ENCODE results near the gene OR4K15. TPM values are rescaled to one million over a fixed set of nuclear protein-coding genes. Genes with fewer than 3 reads are reported as not detected.

OR4K15 gene
- total and polyA plus RNA-seq, 2 donors from 2014 or later = not detected

DNA sequence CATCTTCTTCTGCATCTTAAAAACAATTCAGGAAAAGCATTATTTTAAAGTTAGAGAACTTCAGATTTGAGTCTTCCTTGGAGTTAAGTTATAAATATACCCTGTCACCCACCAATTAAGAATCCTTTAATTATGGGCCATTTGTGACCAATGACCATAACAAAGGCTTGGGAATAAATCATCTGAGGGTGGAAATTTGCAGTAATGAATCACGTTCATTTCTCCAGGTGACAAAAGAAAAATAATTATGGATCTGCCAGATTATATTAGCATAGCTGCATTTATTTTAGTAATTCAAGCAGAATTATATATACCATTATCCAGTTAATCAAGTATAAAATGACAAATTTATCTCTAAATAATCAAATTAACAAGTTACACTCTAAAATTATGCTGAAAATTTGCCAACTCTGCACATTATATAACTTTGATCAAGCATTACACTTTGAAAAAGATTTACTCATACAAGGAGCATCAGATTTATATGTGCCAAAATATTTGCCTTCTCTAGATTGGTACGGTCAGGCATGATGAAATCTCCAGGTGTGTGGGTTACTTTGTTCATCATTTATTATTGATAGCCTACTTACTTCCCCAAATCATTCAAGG is 44.0 kb downstream of the OR4K15 start, which contains the start of gene OR4K14:
Gene OR4K14, minus strand, starts transcription at position 51 of the 609 bp plus-strand sequence. CDS start 4,114 bp downstream, outside the sequence.
- no peak within 1 kb of the TSS for H3K4me3 ChIP-seq (ENCODE audit: low read length in 3 of 3)
- no peak within 1 kb of the TSS for H3K9ac ChIP-seq (ENCODE audit: low read length in 3 of 3)
- FAIRE-seq (no peak), DNase-seq (no peak)
- H3K9me3 ChIP-seq (ENCODE audit: control insufficient read depth in 2 of 3, insufficient read depth in 1 of 3, low read length in 3 of 3) = peaks cover 0 to 2% (median 0%) of the 10 kb centered on the region in 3 donors
- intact Hi-C loops (cut with DNase I) = no loop called here
- TF ChIP-seq, protein P1, sequence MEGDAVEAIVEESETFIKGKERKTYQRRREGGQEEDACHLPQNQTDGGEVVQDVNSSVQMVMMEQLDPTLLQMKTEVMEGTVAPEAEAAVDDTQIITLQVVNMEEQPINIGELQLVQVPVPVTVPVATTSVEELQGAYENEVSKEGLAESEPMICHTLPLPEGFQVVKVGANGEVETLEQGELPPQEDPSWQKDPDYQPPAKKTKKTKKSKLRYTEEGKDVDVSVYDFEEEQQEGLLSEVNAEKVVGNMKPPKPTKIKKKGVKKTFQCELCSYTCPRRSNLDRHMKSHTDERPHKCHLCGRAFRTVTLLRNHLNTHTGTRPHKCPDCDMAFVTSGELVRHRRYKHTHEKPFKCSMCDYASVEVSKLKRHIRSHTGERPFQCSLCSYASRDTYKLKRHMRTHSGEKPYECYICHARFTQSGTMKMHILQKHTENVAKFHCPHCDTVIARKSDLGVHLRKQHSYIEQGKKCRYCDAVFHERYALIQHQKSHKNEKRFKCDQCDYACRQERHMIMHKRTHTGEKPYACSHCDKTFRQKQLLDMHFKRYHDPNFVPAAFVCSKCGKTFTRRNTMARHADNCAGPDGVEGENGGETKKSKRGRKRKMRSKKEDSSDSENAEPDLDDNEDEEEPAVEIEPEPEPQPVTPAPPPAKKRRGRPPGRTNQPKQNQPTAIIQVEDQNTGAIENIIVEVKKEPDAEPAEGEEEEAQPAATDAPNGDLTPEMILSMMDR (IDR thresholded peaks at IDR 0.05; ENCODE audit: borderline replicate concordance, extremely low read depth, insufficient read depth) = no peak
- no peak within 1 kb of the TSS for H3K27ac ChIP-seq (ENCODE audit: low read depth in 2 of 2, low read length in 2 of 2)
- no peaks in the 10 kb centered on the region for H3K4me1 ChIP-seq (ENCODE audit: control insufficient read depth in 2 of 3, insufficient read depth in 2 of 3, low read depth in 1 of 3, low read length in 3 of 3)
- no peaks in the 10 kb centered on the region for H3K36me3 ChIP-seq (ENCODE audit: control insufficient read depth in 2 of 3, insufficient read depth in 3 of 3, low read length in 3 of 3)
- H3K27me3 ChIP-seq (ENCODE audit: control insufficient read depth, insufficient read depth, low read length) = no peaks in the 10 kb centered on the region

Other genes with a start within 250 kb of the OR4K15 start
- not detected for gene OR4Q3, start 232.0 kb upstream of the OR4K15 start, total RNA-seq
- gene OR4Q3, start 232.0 kb upstream of the OR4K15 start, polyA plus RNA-seq (ENCODE audit: insufficient read depth, low read depth, low replicate concordance) = not detected
- not detected for gene OR4M1, start 202.1 kb upstream of the OR4K15 start, total RNA-seq
- gene OR4M1, start 202.1 kb upstream of the OR4K15 start, polyA plus RNA-seq (ENCODE audit: insufficient read depth, low read depth, low replicate concordance) = not detected
- not detected for gene OR4N2, start 171.8 kb upstream of the OR4K15 start, total RNA-seq
- gene OR4N2, start 171.8 kb upstream of the OR4K15 start, polyA plus RNA-seq (ENCODE audit: insufficient read depth, low read depth, low replicate concordance) = not detected
- gene OR4K2, start 100.4 kb upstream of the OR4K15 start, total RNA-seq = not detected
- not detected for gene OR4K2, start 100.4 kb upstream of the OR4K15 start, polyA plus RNA-seq (ENCODE audit: insufficient read depth, low read depth, low replicate concordance)
- not detected for gene OR4K5, start 55.0 kb upstream of the OR4K15 start, total RNA-seq
- gene OR4K5, start 55.0 kb upstream of the OR4K15 start, polyA plus RNA-seq (ENCODE audit: insufficient read depth, low read depth, low replicate concordance) = not detected
- not detected for gene OR4K1, start 44.7 kb upstream of the OR4K15 start, total RNA-seq
- not detected for gene OR4K1, start 44.7 kb upstream of the OR4K15 start, polyA plus RNA-seq (ENCODE audit: insufficient read depth, low read depth, low replicate concordance)
- not detected for gene OR4Q2, start 26.6 kb downstream of the OR4K15 start, total RNA-seq
- not detected for gene OR4Q2, start 26.6 kb downstream of the OR4K15 start, polyA plus RNA-seq (ENCODE audit: insufficient read depth, low read depth, low replicate concordance)
- gene OR4K14, start 43.7 kb downstream of the OR4K15 start, total RNA-seq = not detected
- gene OR4K14, start 43.7 kb downstream of the OR4K15 start, polyA plus RNA-seq (ENCODE audit: insufficient read depth, low read depth, low replicate concordance) = not detected
- gene OR4K13, start 60.4 kb downstream of the OR4K15 start, total RNA-seq = not detected
- not detected for gene OR4K13, start 60.4 kb downstream of the OR4K15 start, polyA plus RNA-seq (ENCODE audit: insufficient read depth, low read depth, low replicate concordance)
- not detected for gene OR4L1, start 84.5 kb downstream of the OR4K15 start, total RNA-seq
- gene OR4L1, start 84.5 kb downstream of the OR4K15 start, polyA plus RNA-seq (ENCODE audit: insufficient read depth, low read depth, low replicate concordance) = not detected
- gene OR4K17, start 135.1 kb downstream of the OR4K15 start, total RNA-seq = not detected
- gene OR4K17, start 135.1 kb downstream of the OR4K15 start, polyA plus RNA-seq (ENCODE audit: insufficient read depth, low read depth, low replicate concordance) = not detected
- not detected for gene OR4N5, start 163.2 kb downstream of the OR4K15 start, total RNA-seq
- gene OR4N5, start 163.2 kb downstream of the OR4K15 start, polyA plus RNA-seq (ENCODE audit: insufficient read depth, low read depth, low replicate concordance) = not detected
- not detected for gene OR11G2, start 215.3 kb downstream of the OR4K15 start, total RNA-seq
- gene OR11G2, start 215.3 kb downstream of the OR4K15 start, polyA plus RNA-seq (ENCODE audit: insufficient read depth, low read depth, low replicate concordance) = not detected
- not detected for gene OR11H6, start 248.1 kb downstream of the OR4K15 start, total RNA-seq
- not detected for gene OR11H6, start 248.1 kb downstream of the OR4K15 start, polyA plus RNA-seq (ENCODE audit: insufficient read depth, low read depth, low replicate concordance)